Esophagus muscularis mucosa (tissue), 4 donors: ENCODE measurements around the gene COL19A1. TPM values are rescaled to one million over a fixed set of nuclear protein-coding genes. Genes with fewer than 3 reads are reported as not detected.

Experiments used
- DNase-seq: peaks from one replicate; pipeline ENCODE4 v3.0.0-alpha.2; 2017; ENCODE audit errors: extremely low spot score
- H3K27ac ChIP-seq, 4 donors: fragments of 200-600 bp; sonication (generic); replicated peaks in 1 of 4; 1 replicate in 3 of 4; 2 replicates in 1 of 4; pipeline ENCODE4 v1.5.1; 2016 to 2019; ENCODE audit warnings: mild to moderate bottlenecking in 1 of 4
- H3K27me3 ChIP-seq, 4 donors: fragments of 200-600 bp; sonication (generic); one replicate each; pipeline versions ENCODE4 v1.5.1 to v1.6.0; 2016 to 2019
- H3K36me3 ChIP-seq, 4 donors: fragments of 200-600 bp; sonication (generic); one replicate each; pipeline ENCODE4 v1.5.1; 2016 to 2019
- H3K4me1 ChIP-seq, 4 donors: fragments of 200-600 bp; sonication (generic); one replicate each; pipeline ENCODE4 v1.5.1; 2016 to 2019
- H3K4me3 ChIP-seq, 4 donors: fragments of 200-600 bp; sonication (generic); 1 replicate in 2 of 4; 2 replicates in 2 of 4; pipeline ENCODE4 v1.5.1; 2016 to 2019; ENCODE audit warnings: mild to moderate bottlenecking in 4 of 4, moderate library complexity in 1 of 4
- H3K9me3 ChIP-seq, 4 donors: fragments of 200-600 bp; sonication (generic); 1 replicate in 3 of 4; 2 replicates in 1 of 4; pipeline ENCODE4 v1.5.1; 2016 to 2019
- CTCF ChIP-seq, 3 experiments: fragments of 200-600 bp in 2 of 3; fragments of 450-650 bp in 1 of 3; sonication (generic) in 2 of 3; IDR thresholded peaks; one replicate each; pipeline ENCODE4 v1.5.1; 2017 to 2019; ENCODE audit warnings: antibody characterized with exemption in 3 of 3, mild to moderate bottlenecking in 2 of 3, moderate library complexity in 1 of 3
- EP300 ChIP-seq: sonication (generic); formaldehyde crosslinking; IDR thresholded peaks from one replicate; pipeline ENCODE4 v1.6.1; 2017; ENCODE audit warnings: antibody characterized with exemption
- POLR2A ChIP-seq: fragments of 450-650 bp; IDR thresholded peaks from one replicate; pipeline ENCODE4 v1.6.1; 2017; ENCODE audit warnings: antibody characterized with exemption, moderate library complexity, mild to moderate bottlenecking, low read depth
- POLR2AphosphoS5 ChIP-seq, 2 donors: sonication (generic); formaldehyde crosslinking; IDR thresholded peaks; one replicate each; pipeline ENCODE4 v1.6.1; 2017; ENCODE audit warnings: antibody characterized with exemption in 2 of 2
- WGBS: methylation state at CpG from one replicate; pipeline ENCODE4 v1.1.5; 2018; 5-methylcytosine and 5-hydroxymethylcytosine counted together
- intact Hi-C: fragments of 100-400 bp; cut with DNase I; formaldehyde crosslinking; loops from one replicate; pipeline ENCODE4 v1.15.1; 2023
- total RNA-seq, 4 donors: library from RNA; depleted of rRNA; stranded (reverse); fragments of >200 nt; gene quantifications; one replicate each; pipeline versions ENCODE4 v1.1.0 to v1.2.1, GENCODE V29; 2016

COL19A1 gene
- total RNA-seq, 4 donors from 2014 or later, result 1.7 to 4.0 (median 2.4) TPM

- H3K36me3 ChIP-seq, result no peaks in the 10 kb centered on the region
- H3K4me3 ChIP-seq, result no peak overlapping the region
- no CpG with 5 or more reads among the region's 2 CpGs for WGBS
- no peaks in the 10 kb centered on the region for H3K4me1 ChIP-seq
- H3K27ac ChIP-seq, result no peak overlapping the region
- peaks cover 0 to 8% (median 0%) of the 10 kb centered on the region in 4 donors for H3K9me3 ChIP-seq
- no peak for TF ChIP-seq EP300
- TF ChIP-seq CTCF (IDR thresholded peaks at IDR 0.05), result no peak
- TF ChIP-seq POLR2AphosphoS5 (IDR thresholded peaks at IDR 0.05), result no peak
- no peak for TF ChIP-seq POLR2A
- intact Hi-C loops, result no loop called here
- H3K27me3 ChIP-seq, result no peaks in the 10 kb centered on the region
- no peak for DNase-seq
Observed at GRCh38 chr6:70180183-70180900, 314.0 kb downstream of the COL19A1 start.

- no peaks in the 10 kb centered on the region for H3K4me1 ChIP-seq
- H3K27me3 ChIP-seq, result no peaks in the 10 kb centered on the region
- no peak for DNase-seq
- WGBS, result 88% methylated on average over 1 of the region's 1 CpG
- TF ChIP-seq POLR2AphosphoS5 (IDR thresholded peaks at IDR 0.05) (no peak), CTCF (IDR thresholded peaks at IDR 0.05) (no peak), EP300 (no peak), POLR2A (no peak)
- H3K9me3 ChIP-seq, result peaks cover 0 to 8% (median 0%) of the 10 kb centered on the region in 4 donors
- intact Hi-C loops, result no loop called here
- H3K27ac ChIP-seq, result no peak overlapping the region
- H3K4me3 ChIP-seq, result no peak overlapping the region
- no peaks in the 10 kb centered on the region for H3K36me3 ChIP-seq
Observed at GRCh38 chr6:70180901-70181599, 314.7 kb downstream of the COL19A1 start.

- no peaks in the 10 kb centered on the region for H3K27me3 ChIP-seq
Observed at GRCh38 chr6:70183538-70183937, 317.2 kb downstream of the COL19A1 start.

GRCh38 chr6:70184723-70185122, 318.4 kb downstream of the COL19A1 start:
- no peak overlapping the region for H3K27ac ChIP-seq
- WGBS, result 92% methylated on average over 3 of the region's 3 CpGs
- intact Hi-C loops, result no loop called here

More at GRCh38 chr6:70183538-70183937, 317.2 kb downstream of the COL19A1 start:
- Histone ChIP-seq H3K4me1 (no peaks in the 10 kb centered on the region), H3K36me3 (no peaks in the 10 kb centered on the region), H3K4me3 (no peak overlapping the region), H3K9me3 (peaks cover 0 to 8% (median 0%) of the 10 kb centered on the region in 4 donors), H3K27ac (no peak overlapping the region)
- intact Hi-C loops, result no loop called here
- WGBS, result 64% methylated on average over 3 of the region's 3 CpGs
- DNase-seq, result no peak
- TF ChIP-seq POLR2AphosphoS5 (IDR thresholded peaks at IDR 0.05), result no peak
- TF ChIP-seq CTCF (IDR thresholded peaks at IDR 0.05), result no peak
- TF ChIP-seq EP300, result no peak
- TF ChIP-seq POLR2A, result no peak

GRCh38 chr6:70186461-70186860, 320.1 kb downstream of the COL19A1 start:
- TF ChIP-seq POLR2A, result no peak
- no peak for TF ChIP-seq POLR2AphosphoS5 (IDR thresholded peaks at IDR 0.05)
- TF ChIP-seq EP300, result no peak
- TF ChIP-seq CTCF (IDR thresholded peaks at IDR 0.05), result no peak
- H3K27me3 ChIP-seq, result no peaks in the 10 kb centered on the region
- H3K4me1 ChIP-seq, result no peaks in the 10 kb centered on the region
- no peak overlapping the region for H3K4me3 ChIP-seq
- WGBS, result 78% methylated on average over 1 of the region's 1 CpG
- no peak overlapping the region for H3K27ac ChIP-seq
- intact Hi-C loops, result no loop called here
- no peak for DNase-seq
- no peaks in the 10 kb centered on the region for H3K36me3 ChIP-seq
- no peaks in the 10 kb centered on the region for H3K9me3 ChIP-seq

More at GRCh38 chr6:70184723-70185122, 318.4 kb downstream of the COL19A1 start:
- Histone ChIP-seq H3K4me1 (no peaks in the 10 kb centered on the region), H3K36me3 (no peaks in the 10 kb centered on the region), H3K9me3 (peaks cover 0 to 7% (median 0%) of the 10 kb centered on the region in 4 donors), H3K27me3 (no peaks in the 10 kb centered on the region), H3K4me3 (no peak overlapping the region)
- no peak for DNase-seq
- TF ChIP-seq POLR2AphosphoS5 (IDR thresholded peaks at IDR 0.05), result no peak
